SK-N-MC (cell line): ENCODE measurements around the gene PPP1R12B.
"Not testable (repeated sequence)": the region's sequence is repeated elsewhere in the genome, so short reads cannot be mapped to it uniquely, and the experiment has no call there.

ENCODE experiments used
- EZH2 ChIP-seq: fragments of 200-600 bp; sonication (generic); IDR thresholded peaks from one replicate; pipeline ENCODE4 v1.6.1; 2017; ENCODE audit warnings: antibody characterized with exemption
- FOXP2 ChIP-seq: optimal IDR thresholded peaks from 2 replicates; pipeline ENCODE3; 2011; ENCODE audit warnings: mild to moderate bottlenecking, moderate library complexity; ENCODE audit not compliant: insufficient read depth; ENCODE audit errors: extremely low read length, control extremely low read depth
- POLR2AphosphoS5 ChIP-seq: IDR thresholded peaks from 2 replicates; pipeline ENCODE4 v1.6.1; 2012; ENCODE audit warnings: mild to moderate bottlenecking, low read depth, low read length, borderline replicate concordance

DNA sequence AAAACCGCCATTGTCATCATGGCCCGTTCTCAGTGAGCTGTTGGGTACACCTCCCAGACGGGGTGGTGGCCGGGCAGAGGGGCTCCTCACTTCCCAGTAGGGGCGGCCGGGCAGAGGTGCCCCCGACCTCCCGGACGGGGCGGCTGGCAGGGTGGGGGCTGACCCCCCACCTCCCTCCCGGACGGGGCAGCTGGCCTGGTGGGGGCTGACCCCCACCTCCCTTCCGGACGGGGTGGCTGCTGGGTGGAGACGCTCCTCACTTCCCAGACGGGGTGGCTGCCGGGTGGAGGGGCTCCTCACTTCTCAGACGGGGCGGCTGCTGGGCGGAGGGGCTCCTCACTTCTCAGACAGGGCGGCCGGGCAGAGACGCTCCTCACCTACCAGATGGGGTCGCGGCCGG lies 103.1 kb downstream of the PPP1R12B start:
- TF ChIP-seq EZH2, POLR2AphosphoS5, FOXP2: not testable (repeated sequence)
